ENCODE results near the gene TRDN.
"Not testable (repeated sequence)": the region's sequence is repeated elsewhere in the genome, so short reads cannot be mapped to it uniquely, and the experiment has no call there.

The TRDN gene

DNA sequence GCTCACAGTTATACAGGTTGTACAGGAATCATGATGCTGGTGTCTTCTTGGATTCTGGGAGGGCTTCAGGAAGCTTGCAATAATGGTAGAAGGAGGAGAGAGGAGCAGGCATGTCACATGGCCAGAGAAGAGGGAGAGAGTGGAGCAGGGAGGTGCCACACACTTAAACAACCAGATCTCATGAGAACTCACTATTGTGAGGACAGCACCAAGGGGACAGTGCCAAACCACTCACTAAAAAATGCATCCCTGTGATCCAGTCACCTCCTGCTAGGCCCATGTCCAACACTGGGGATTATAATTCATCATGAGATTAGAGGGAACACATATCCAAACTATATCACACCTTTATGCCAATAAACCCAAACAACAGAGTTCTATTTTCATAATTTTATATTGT lies 67.2 kb downstream of the TRDN start:
- Histone ChIP-seq H3K27ac (no peak overlapping the region), H3K4me3 (no peak overlapping the region)
- DNase-seq (ENCODE audit: low spot score) = no peak
- no peak for TF ChIP-seq CTCF (IDR thresholded peaks at IDR 0.05)

GRCh38 chr6:123565529-123565928 lies 71.2 kb downstream of the TRDN start:
- no peak for DNase-seq (ENCODE audit: low spot score)
- Histone ChIP-seq H3K4me3 (no peak overlapping the region), H3K27ac (no peak overlapping the region)
- TF ChIP-seq CTCF (IDR thresholded peaks at IDR 0.05) = no peak

DNA sequence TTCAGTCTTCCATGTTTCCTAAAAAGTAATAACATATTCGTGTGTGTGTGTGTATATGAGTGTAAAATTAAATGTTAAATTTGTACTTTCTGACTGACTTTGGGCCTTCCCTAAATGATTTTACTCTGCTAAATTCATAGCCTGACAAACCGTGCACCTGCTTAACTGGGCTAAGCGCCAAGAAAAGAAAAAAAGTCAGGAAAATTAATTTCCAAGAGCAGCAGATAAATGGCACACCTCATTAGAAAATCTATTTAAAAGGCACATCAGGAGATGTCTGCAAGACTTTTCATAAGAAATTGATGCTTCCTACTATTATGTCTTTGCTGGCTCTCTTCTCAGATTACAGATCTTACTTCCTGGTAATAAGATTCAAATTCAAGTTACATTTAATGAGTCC lies 72.4 kb downstream of the TRDN start:
- DNase-seq (ENCODE audit: low spot score) = no peak
- no peak for TF ChIP-seq CTCF (IDR thresholded peaks at IDR 0.05)
- no peak overlapping the region for H3K4me3 ChIP-seq
- no peak overlapping the region for H3K27ac ChIP-seq

GRCh38 chr6:123562677-123563076 lies 74.1 kb downstream of the TRDN start:
- no peak for DNase-seq (ENCODE audit: low spot score)

DNA sequence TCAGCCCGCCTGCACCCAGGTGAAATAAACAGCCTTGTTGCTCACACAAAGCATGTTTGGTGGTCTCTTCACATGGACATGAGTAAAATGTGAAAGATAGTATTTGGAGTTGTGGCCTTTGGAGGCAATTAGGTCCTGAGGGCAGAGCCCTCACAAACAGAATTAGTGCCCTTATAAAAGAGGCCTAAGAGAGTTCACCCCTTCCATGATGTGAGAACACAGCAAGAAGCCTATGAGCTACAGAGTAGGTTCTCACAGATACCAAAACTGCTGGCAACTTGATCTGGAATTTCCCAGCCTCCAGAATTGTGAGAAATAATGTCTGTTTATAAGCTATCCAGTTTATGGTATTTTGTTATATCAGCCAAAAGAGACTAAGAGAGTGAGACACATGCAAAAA lies 74.5 kb downstream of the TRDN start:
- DNase-seq (ENCODE audit: low spot score) = no peak
- Histone ChIP-seq H3K27ac (no peak overlapping the region), H3K4me3 (no peak overlapping the region)
- TF ChIP-seq CTCF (IDR thresholded peaks at IDR 0.05) = no peak

More at GRCh38 chr6:123562677-123563076, 74.1 kb downstream of the TRDN start:
- Histone ChIP-seq H3K27ac (no peak overlapping the region), H3K4me3 (no peak overlapping the region)
- no peak for TF ChIP-seq CTCF (IDR thresholded peaks at IDR 0.05)

- DNase-seq (ENCODE audit: low spot score); H3K27ac ChIP-seq: not testable (repeated sequence)
Observed at GRCh38 chr6:123559816-123560215, 76.9 kb downstream of the TRDN start.

GRCh38 chr6:123557474-123557873 lies 79.3 kb downstream of the TRDN start:
- not testable (repeated sequence) for H3K4me3 ChIP-seq, H3K27ac ChIP-seq

More at GRCh38 chr6:123559816-123560215, 76.9 kb downstream of the TRDN start:
- H3K4me3 ChIP-seq = not testable (repeated sequence)

GRCh38 chr6:123551939-123552707 lies 84.6 kb downstream of the TRDN start:
- no peak for DNase-seq (ENCODE audit: low spot score)
- no peak overlapping the region for H3K4me3 ChIP-seq
- no peak for TF ChIP-seq CTCF (IDR thresholded peaks at IDR 0.05)
- peak overlapping the region; percentile 3 to 11 for H3K27ac ChIP-seq

More at GRCh38 chr6:123557474-123557873, 79.3 kb downstream of the TRDN start:
- not testable (repeated sequence) for DNase-seq (ENCODE audit: low spot score)

Data from coronary artery (tissue), 2 donors.